Measurements from ENCODE around the gene EXOG.

DNA sequence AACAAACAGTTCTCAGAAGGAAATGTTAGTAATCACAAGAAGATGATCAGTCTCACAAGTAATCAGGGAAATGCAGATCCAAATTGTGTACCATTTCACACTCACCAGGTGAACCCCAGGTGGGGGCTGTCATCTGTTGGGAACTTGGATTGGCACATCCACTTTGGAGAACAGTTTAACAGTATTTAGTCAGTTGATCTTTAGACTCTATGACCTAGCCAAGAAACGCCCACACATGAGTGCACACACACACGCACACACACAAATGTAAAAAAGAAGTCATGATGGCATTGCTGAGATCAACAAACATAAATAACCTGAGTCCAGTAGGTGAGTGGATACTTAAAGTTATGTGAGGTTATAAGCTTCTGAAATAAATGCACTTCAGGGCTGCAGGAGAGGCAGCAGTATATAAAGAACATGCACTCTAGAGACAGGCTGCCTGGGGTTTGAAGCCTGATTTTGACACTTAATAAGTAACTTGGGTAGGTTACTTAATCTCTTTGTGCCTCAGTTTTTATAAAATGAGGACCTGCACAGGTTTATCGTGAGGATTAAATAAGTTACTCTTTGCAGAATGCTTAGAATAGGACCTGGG is 24.8 kb upstream of the EXOG start:
- TF ChIP-seq, protein P1, sequence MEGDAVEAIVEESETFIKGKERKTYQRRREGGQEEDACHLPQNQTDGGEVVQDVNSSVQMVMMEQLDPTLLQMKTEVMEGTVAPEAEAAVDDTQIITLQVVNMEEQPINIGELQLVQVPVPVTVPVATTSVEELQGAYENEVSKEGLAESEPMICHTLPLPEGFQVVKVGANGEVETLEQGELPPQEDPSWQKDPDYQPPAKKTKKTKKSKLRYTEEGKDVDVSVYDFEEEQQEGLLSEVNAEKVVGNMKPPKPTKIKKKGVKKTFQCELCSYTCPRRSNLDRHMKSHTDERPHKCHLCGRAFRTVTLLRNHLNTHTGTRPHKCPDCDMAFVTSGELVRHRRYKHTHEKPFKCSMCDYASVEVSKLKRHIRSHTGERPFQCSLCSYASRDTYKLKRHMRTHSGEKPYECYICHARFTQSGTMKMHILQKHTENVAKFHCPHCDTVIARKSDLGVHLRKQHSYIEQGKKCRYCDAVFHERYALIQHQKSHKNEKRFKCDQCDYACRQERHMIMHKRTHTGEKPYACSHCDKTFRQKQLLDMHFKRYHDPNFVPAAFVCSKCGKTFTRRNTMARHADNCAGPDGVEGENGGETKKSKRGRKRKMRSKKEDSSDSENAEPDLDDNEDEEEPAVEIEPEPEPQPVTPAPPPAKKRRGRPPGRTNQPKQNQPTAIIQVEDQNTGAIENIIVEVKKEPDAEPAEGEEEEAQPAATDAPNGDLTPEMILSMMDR (IDR thresholded peaks at IDR 0.05), result no peak
- TF ChIP-seq EZH2 (IDR thresholded peaks at IDR 0.05; ENCODE audit: borderline replicate concordance, insufficient read depth, low read depth, low read length, poor library complexity, severe bottlenecking), result no peak

Data from B cell (primary cell).